ENCODE results near the gene LENG8. TPM values are rescaled to one million over a fixed set of nuclear protein-coding genes. Genes with fewer than 3 reads are reported as not detected.

The LENG8 gene
- total RNA-seq, 1 experiment from 2014 or later: 196 TPM

DNA sequence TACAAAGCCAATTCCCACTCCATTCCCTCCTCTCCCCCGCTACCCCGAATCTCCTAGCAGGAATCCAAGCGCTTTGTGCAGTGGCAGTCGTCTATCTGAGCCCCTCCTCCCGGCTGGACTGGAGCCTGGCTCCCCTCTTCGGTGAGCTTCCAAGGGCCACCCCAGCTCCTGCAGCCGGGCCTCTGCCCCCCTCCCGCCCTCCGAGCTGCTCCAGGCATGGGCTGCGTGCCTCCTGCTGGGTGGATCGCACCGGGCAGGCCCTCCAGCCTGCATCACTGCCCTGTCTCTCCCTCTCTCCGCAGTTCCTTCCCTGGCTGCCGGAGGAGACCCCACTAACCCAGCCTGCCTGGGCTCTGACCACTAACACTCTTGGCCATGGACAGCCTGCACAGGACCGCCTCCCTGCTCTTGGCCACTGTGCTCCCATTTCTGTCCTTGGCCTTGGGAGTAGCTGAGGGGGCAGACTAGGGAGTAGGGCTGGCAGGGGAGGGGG is 12.9 kb upstream of the LENG8 start:
- Histone ChIP-seq H3K9me2 (ENCODE audit: insufficient read depth) (no peaks in the 10 kb centered on the region), H4K20me1 (ENCODE audit: insufficient read depth) (no peaks in the 10 kb centered on the region), H3K36me3 (ENCODE audit: control insufficient read depth in 1 of 2, insufficient read depth in 2 of 2, low read length in 2 of 2) (peaks cover 0 to 5% of the 10 kb centered on the region in 2 experiments; a peak in 1 of 4 replicates), H3K4me2 (ENCODE audit: low read length) (no peak overlapping the region), H3K27me3 (ENCODE audit: insufficient read depth, low read length) (no peaks in the 10 kb centered on the region), H3K79me2 (ENCODE audit: insufficient read depth, low read length) (no peaks in the 10 kb centered on the region), H3K27ac (ENCODE audit: low read depth, low read length) (no peak overlapping the region), H3K9ac (ENCODE audit: low read length) (no peak overlapping the region), H3K9me3 (ENCODE audit: control insufficient read depth in 1 of 2, insufficient read depth in 1 of 2, low read depth in 1 of 2, low read length in 2 of 2) (no peaks in the 10 kb centered on the region), H2AFZ (ENCODE audit: low read depth, low read length, poor library complexity, severe bottlenecking) (no peak overlapping the region), H3K4me3 (replicated peaks in 1 of 2; ENCODE audit: low read depth in 1 of 2, low read length in 2 of 2) (no peak overlapping the region), H3K4me1 (ENCODE audit: control insufficient read depth in 1 of 2, insufficient read depth in 2 of 2, low read length in 2 of 2) (peaks cover 20 to 30% of the 10 kb centered on the region in 2 experiments)
- DNase-seq (ENCODE audit: low read depth, low spot score) (no peak), ATAC-seq (no peak)
- intact Hi-C loops (cut with micrococcal nuclease): no loop called here
- no TSS peak for BruUV-seq (replicated peaks)
- ChIA-PET CTCF (no interaction called here), POLR2A (interaction anchor here (0.9 kb wide), 1 partner anchor 13 kb away, joined by 3 read pairs; the partner anchor contains the start of gene LENG8), RAD21 (ENCODE audit: low non-redundant PET in 1 of 2, low total read pairs in 2 of 2, uncharacterized antibody in 2 of 2, unreplicated experiment in 2 of 2) (no interaction called here)
- TF ChIP-seq EGR1 (IDR thresholded peaks at IDR 0.05; ENCODE audit: low read depth) (no peak), JUND (IDR thresholded peaks at IDR 0.05) (no peak), RAD21 (IDR thresholded peaks at IDR 0.05; ENCODE audit: low read depth) (no peak), CBX3 (IDR thresholded peaks at IDR 0.05; ENCODE audit: low read depth) (no peak), CEBPB (IDR thresholded peaks at IDR 0.05; ENCODE audit: low read depth) (no peak), SRF (IDR thresholded peaks at IDR 0.05; ENCODE audit: low read depth) (no peak), EZH2 (IDR thresholded peaks at IDR 0.05) (no peak), TCF7L2 (IDR thresholded peaks at IDR 0.05; ENCODE audit: borderline replicate concordance, extremely low read depth, insufficient read depth, insufficient read length) (no peak), POLR2A (IDR thresholded peaks at IDR 0.05; ENCODE audit: borderline replicate concordance, extremely low read depth, insufficient read depth, insufficient read length) (no peak), ZFX (IDR thresholded peaks at IDR 0.05) (no peak), YY1 (IDR thresholded peaks at IDR 0.05; ENCODE audit: extremely low read depth, insufficient replicate concordance, low read depth, low read length) (no peak), POLR2AphosphoS5 (IDR thresholded peaks at IDR 0.05; ENCODE audit: low read depth, low read length) (no peak), SIN3A (IDR thresholded peaks at IDR 0.05; ENCODE audit: low read depth) (no peak), FOSL1 (IDR thresholded peaks at IDR 0.05; ENCODE audit: low read depth) (no peak)
- TF ChIP-seq, protein P1, sequence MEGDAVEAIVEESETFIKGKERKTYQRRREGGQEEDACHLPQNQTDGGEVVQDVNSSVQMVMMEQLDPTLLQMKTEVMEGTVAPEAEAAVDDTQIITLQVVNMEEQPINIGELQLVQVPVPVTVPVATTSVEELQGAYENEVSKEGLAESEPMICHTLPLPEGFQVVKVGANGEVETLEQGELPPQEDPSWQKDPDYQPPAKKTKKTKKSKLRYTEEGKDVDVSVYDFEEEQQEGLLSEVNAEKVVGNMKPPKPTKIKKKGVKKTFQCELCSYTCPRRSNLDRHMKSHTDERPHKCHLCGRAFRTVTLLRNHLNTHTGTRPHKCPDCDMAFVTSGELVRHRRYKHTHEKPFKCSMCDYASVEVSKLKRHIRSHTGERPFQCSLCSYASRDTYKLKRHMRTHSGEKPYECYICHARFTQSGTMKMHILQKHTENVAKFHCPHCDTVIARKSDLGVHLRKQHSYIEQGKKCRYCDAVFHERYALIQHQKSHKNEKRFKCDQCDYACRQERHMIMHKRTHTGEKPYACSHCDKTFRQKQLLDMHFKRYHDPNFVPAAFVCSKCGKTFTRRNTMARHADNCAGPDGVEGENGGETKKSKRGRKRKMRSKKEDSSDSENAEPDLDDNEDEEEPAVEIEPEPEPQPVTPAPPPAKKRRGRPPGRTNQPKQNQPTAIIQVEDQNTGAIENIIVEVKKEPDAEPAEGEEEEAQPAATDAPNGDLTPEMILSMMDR (IDR thresholded peaks at IDR 0.05 in 2 of 3, conservative IDR thresholded peaks at IDR 0.05 in 1 of 3; ENCODE audit: borderline replicate concordance in 1 of 3, insufficient read depth in 1 of 3, low read depth in 2 of 3, low read length in 2 of 3): no peak
- TF ChIP-seq, protein P2, sequence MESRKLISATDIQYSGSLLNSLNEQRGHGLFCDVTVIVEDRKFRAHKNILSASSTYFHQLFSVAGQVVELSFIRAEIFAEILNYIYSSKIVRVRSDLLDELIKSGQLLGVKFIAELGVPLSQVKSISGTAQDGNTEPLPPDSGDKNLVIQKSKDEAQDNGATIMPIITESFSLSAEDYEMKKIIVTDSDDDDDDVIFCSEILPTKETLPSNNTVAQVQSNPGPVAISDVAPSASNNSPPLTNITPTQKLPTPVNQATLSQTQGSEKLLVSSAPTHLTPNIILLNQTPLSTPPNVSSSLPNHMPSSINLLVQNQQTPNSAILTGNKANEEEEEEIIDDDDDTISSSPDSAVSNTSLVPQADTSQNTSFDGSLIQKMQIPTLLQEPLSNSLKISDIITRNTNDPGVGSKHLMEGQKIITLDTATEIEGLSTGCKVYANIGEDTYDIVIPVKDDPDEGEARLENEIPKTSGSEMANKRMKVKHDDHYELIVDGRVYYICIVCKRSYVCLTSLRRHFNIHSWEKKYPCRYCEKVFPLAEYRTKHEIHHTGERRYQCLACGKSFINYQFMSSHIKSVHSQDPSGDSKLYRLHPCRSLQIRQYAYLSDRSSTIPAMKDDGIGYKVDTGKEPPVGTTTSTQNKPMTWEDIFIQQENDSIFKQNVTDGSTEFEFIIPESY (IDR thresholded peaks at IDR 0.05; ENCODE audit: extremely low read depth, insufficient replicate concordance, low read length): no peak

Data from HCT116 (cell line).